ENCODE results near the gene CALN1.
A peak's percentile ranks its signal among the peaks of the same experiment; 100 is the strongest.
"Not testable (repeated sequence)": the region's sequence is repeated elsewhere in the genome, so short reads cannot be mapped to it uniquely, and the experiment has no call there.

The CALN1 gene

GRCh38 chr7:72343991-72344390 lies 68.1 kb downstream of the CALN1 start:
- no peak overlapping the region for H3K27ac ChIP-seq (ENCODE audit: low read depth, low read length)
- no peak overlapping the region for H3K9ac ChIP-seq (ENCODE audit: low read depth, low read length)
- H3K9me3 ChIP-seq (ENCODE audit: insufficient read depth, low read depth, low read length), result 0 out of 2 replicates have a peak, but pooled peaks cover 2% of the 10 kb centered on the region
- H3K36me3 ChIP-seq (ENCODE audit: insufficient read depth, low read length), result no peaks in the 10 kb centered on the region
- no peak overlapping the region for H3K4me3 ChIP-seq (ENCODE audit: low read length)
- WGBS, result 10% methylated on average over 2 of the region's 3 CpGs
- H3K27me3 ChIP-seq (ENCODE audit: insufficient read depth, low read length), result no peaks in the 10 kb centered on the region
- H3K4me1 ChIP-seq (ENCODE audit: insufficient read depth, low read length), result peaks cover 23% of the 10 kb centered on the region

- H3K4me3 ChIP-seq (ENCODE audit: low read length), result not testable (repeated sequence)
Measured at GRCh38 chr7:72343354-72343753, 68.8 kb downstream of the CALN1 start.

GRCh38 chr7:72337390-72338167 lies 74.6 kb downstream of the CALN1 start:
- Histone ChIP-seq H3K9me3 (ENCODE audit: insufficient read depth, low read depth, low read length) (peaks cover 2% of the 10 kb centered on the region; the same call in 1 of the 2 replicates), H3K4me3 (ENCODE audit: low read length) (peak overlapping the region; percentile 80), H3K9ac (ENCODE audit: low read depth, low read length) (peak overlapping the region; percentile 80), H3K36me3 (ENCODE audit: insufficient read depth, low read length) (no peaks in the 10 kb centered on the region), H3K27ac (ENCODE audit: low read depth, low read length) (no peak overlapping the region), H3K4me1 (ENCODE audit: insufficient read depth, low read length) (no peaks in the 10 kb centered on the region; the same call in 1 of the 2 replicates), H3K27me3 (ENCODE audit: insufficient read depth, low read length) (peaks cover 43% of the 10 kb centered on the region)
- WGBS, result 22% methylated on average over 44 of the region's 44 CpGs

More at GRCh38 chr7:72343354-72343753, 68.8 kb downstream of the CALN1 start:
- WGBS, result 93% methylated on average over 3 of the region's 3 CpGs
- peaks cover 17% of the 10 kb centered on the region for H3K4me1 ChIP-seq (ENCODE audit: insufficient read depth, low read length)
- H3K9ac ChIP-seq (ENCODE audit: low read depth, low read length); H3K27ac ChIP-seq (ENCODE audit: low read depth, low read length); H3K36me3 ChIP-seq (ENCODE audit: insufficient read depth, low read length); H3K9me3 ChIP-seq (ENCODE audit: insufficient read depth, low read depth, low read length); H3K27me3 ChIP-seq (ENCODE audit: insufficient read depth, low read length): not testable (repeated sequence)

GRCh38 chr7:72336632-72337389 lies 75.3 kb downstream of the CALN1 start:
- Histone ChIP-seq H3K27ac (ENCODE audit: low read depth, low read length) (no peak overlapping the region), H3K9ac (ENCODE audit: low read depth, low read length) (peak overlapping the region; percentile 80), H3K4me1 (ENCODE audit: insufficient read depth, low read length) (no peaks in the 10 kb centered on the region; the same call in 1 of the 2 replicates), H3K36me3 (ENCODE audit: insufficient read depth, low read length) (no peaks in the 10 kb centered on the region), H3K4me3 (ENCODE audit: low read length) (peak overlapping the region; percentile 80), H3K9me3 (ENCODE audit: insufficient read depth, low read depth, low read length) (peaks cover 5% of the 10 kb centered on the region; the same call in 1 of the 2 replicates), H3K27me3 (ENCODE audit: insufficient read depth, low read length) (peaks cover 43% of the 10 kb centered on the region)
- WGBS, result under 1% methylated on average over 89 of the region's 89 CpGs

GRCh38 chr7:72336382-72336631 lies 75.8 kb downstream of the CALN1 start:
- peak overlapping the region; percentile 80 for H3K4me3 ChIP-seq (ENCODE audit: low read length)
- H3K9ac ChIP-seq (ENCODE audit: low read depth, low read length), result peak overlapping the region; percentile 80
- peaks cover 43% of the 10 kb centered on the region for H3K27me3 ChIP-seq (ENCODE audit: insufficient read depth, low read length)
- no peak overlapping the region for H3K27ac ChIP-seq (ENCODE audit: low read depth, low read length)
- H3K36me3 ChIP-seq (ENCODE audit: insufficient read depth, low read length), result no peaks in the 10 kb centered on the region
- H3K4me1 ChIP-seq (ENCODE audit: insufficient read depth, low read length), result no peaks in the 10 kb centered on the region; the same call in 1 of the 2 replicates
- H3K9me3 ChIP-seq (ENCODE audit: insufficient read depth, low read depth, low read length), result peaks cover 5% of the 10 kb centered on the region; the same call in 1 of the 2 replicates
- under 1% methylated on average over 21 of the region's 21 CpGs for WGBS

GRCh38 chr7:72335561-72336381 lies 76.4 kb downstream of the CALN1 start:
- peak overlapping the region; percentile 80 for H3K9ac ChIP-seq (ENCODE audit: low read depth, low read length)
- no peaks in the 10 kb centered on the region for H3K36me3 ChIP-seq (ENCODE audit: insufficient read depth, low read length)
- peak overlapping the region; percentile 80 for H3K4me3 ChIP-seq (ENCODE audit: low read length)
- H3K27ac ChIP-seq (ENCODE audit: low read depth, low read length), result no peak overlapping the region
- H3K4me1 ChIP-seq (ENCODE audit: insufficient read depth, low read length), result no peaks in the 10 kb centered on the region; the same call in 1 of the 2 replicates
- peaks cover 43% of the 10 kb centered on the region for H3K27me3 ChIP-seq (ENCODE audit: insufficient read depth, low read length)
- WGBS, result 2% methylated on average over 61 of the region's 62 CpGs
- H3K9me3 ChIP-seq (ENCODE audit: insufficient read depth, low read depth, low read length), result peaks cover 5% of the 10 kb centered on the region; the same call in 1 of the 2 replicates

GRCh38 chr7:72334698-72335097 lies 77.4 kb downstream of the CALN1 start:
- H3K9me3 ChIP-seq (ENCODE audit: insufficient read depth, low read depth, low read length), result peaks cover 5% of the 10 kb centered on the region; the same call in 1 of the 2 replicates
- H3K9ac ChIP-seq (ENCODE audit: low read depth, low read length), result no peak overlapping the region
- 89% methylated on average over 5 of the region's 5 CpGs for WGBS
- no peaks in the 10 kb centered on the region; the same call in 1 of the 2 replicates for H3K4me1 ChIP-seq (ENCODE audit: insufficient read depth, low read length)
- no peaks in the 10 kb centered on the region for H3K36me3 ChIP-seq (ENCODE audit: insufficient read depth, low read length)
- no peak overlapping the region for H3K27ac ChIP-seq (ENCODE audit: low read depth, low read length)
- H3K27me3 ChIP-seq (ENCODE audit: insufficient read depth, low read length), result peaks cover 43% of the 10 kb centered on the region
- no peak overlapping the region for H3K4me3 ChIP-seq (ENCODE audit: low read length)

GRCh38 chr7:72334066-72334465 lies 78.1 kb downstream of the CALN1 start:
- no peak overlapping the region for H3K27ac ChIP-seq (ENCODE audit: low read depth, low read length)
- H3K36me3 ChIP-seq (ENCODE audit: insufficient read depth, low read length), result no peaks in the 10 kb centered on the region
- no peak overlapping the region for H3K9ac ChIP-seq (ENCODE audit: low read depth, low read length)
- 51% methylated on average over 6 of the region's 6 CpGs for WGBS
- H3K4me3 ChIP-seq (ENCODE audit: low read length), result no peak overlapping the region
- H3K27me3 ChIP-seq (ENCODE audit: insufficient read depth, low read length), result peaks cover 43% of the 10 kb centered on the region
- no peaks in the 10 kb centered on the region; the same call in 1 of the 2 replicates for H3K4me1 ChIP-seq (ENCODE audit: insufficient read depth, low read length)
- peaks cover 2% of the 10 kb centered on the region; the same call in 1 of the 2 replicates for H3K9me3 ChIP-seq (ENCODE audit: insufficient read depth, low read depth, low read length)

- no peaks in the 10 kb centered on the region for H3K36me3 ChIP-seq (ENCODE audit: insufficient read depth, low read length)
- no peak overlapping the region for H3K27ac ChIP-seq (ENCODE audit: low read depth, low read length)
- H3K4me1 ChIP-seq (ENCODE audit: insufficient read depth, low read length), result no peaks in the 10 kb centered on the region
- H3K9ac ChIP-seq (ENCODE audit: low read depth, low read length), result no peak overlapping the region
- no peak overlapping the region for H3K4me3 ChIP-seq (ENCODE audit: low read length)
- H3K27me3 ChIP-seq (ENCODE audit: insufficient read depth, low read length), result no peaks in the 10 kb centered on the region
- no peaks in the 10 kb centered on the region for H3K9me3 ChIP-seq (ENCODE audit: insufficient read depth, low read depth, low read length)
Measured at GRCh38 chr7:72326811-72327210, 85.3 kb downstream of the CALN1 start.

- no peaks in the 10 kb centered on the region for H3K4me1 ChIP-seq (ENCODE audit: insufficient read depth, low read length)
- H3K9me3 ChIP-seq (ENCODE audit: insufficient read depth, low read depth, low read length), result no peaks in the 10 kb centered on the region
- no peak overlapping the region for H3K27ac ChIP-seq (ENCODE audit: low read depth, low read length)
- H3K36me3 ChIP-seq (ENCODE audit: insufficient read depth, low read length), result no peaks in the 10 kb centered on the region
- H3K9ac ChIP-seq (ENCODE audit: low read depth, low read length), result no peak overlapping the region
- 93% methylated on average over 4 of the region's 4 CpGs for WGBS
- no peak overlapping the region for H3K4me3 ChIP-seq (ENCODE audit: low read length)
- H3K27me3 ChIP-seq (ENCODE audit: insufficient read depth, low read length), result no peaks in the 10 kb centered on the region
Measured at GRCh38 chr7:72326365-72326764, 85.8 kb downstream of the CALN1 start.

GRCh38 chr7:72325561-72325960 lies 86.6 kb downstream of the CALN1 start:
- H3K4me3 ChIP-seq (ENCODE audit: low read length), result no peak overlapping the region
- no peaks in the 10 kb centered on the region for H3K36me3 ChIP-seq (ENCODE audit: insufficient read depth, low read length)
- no peaks in the 10 kb centered on the region for H3K4me1 ChIP-seq (ENCODE audit: insufficient read depth, low read length)
- H3K9me3 ChIP-seq (ENCODE audit: insufficient read depth, low read depth, low read length), result no peaks in the 10 kb centered on the region
- no peak overlapping the region for H3K27ac ChIP-seq (ENCODE audit: low read depth, low read length)
- no peaks in the 10 kb centered on the region for H3K27me3 ChIP-seq (ENCODE audit: insufficient read depth, low read length)
- H3K9ac ChIP-seq (ENCODE audit: low read depth, low read length), result no peak overlapping the region
- 94% methylated on average over 4 of the region's 5 CpGs for WGBS

Data from HUES64 (cell line).